ENCODE data around the gene PFKP. TPM values are rescaled to one million over a fixed set of nuclear protein-coding genes. Genes with fewer than 3 reads are reported as not detected.
A peak's percentile ranks its signal among the peaks of the same experiment; 100 is the strongest.

The PFKP gene
- total RNA-seq, 2 donors from 2014 or later, result 58.0 to 82.3 TPM

DNA sequence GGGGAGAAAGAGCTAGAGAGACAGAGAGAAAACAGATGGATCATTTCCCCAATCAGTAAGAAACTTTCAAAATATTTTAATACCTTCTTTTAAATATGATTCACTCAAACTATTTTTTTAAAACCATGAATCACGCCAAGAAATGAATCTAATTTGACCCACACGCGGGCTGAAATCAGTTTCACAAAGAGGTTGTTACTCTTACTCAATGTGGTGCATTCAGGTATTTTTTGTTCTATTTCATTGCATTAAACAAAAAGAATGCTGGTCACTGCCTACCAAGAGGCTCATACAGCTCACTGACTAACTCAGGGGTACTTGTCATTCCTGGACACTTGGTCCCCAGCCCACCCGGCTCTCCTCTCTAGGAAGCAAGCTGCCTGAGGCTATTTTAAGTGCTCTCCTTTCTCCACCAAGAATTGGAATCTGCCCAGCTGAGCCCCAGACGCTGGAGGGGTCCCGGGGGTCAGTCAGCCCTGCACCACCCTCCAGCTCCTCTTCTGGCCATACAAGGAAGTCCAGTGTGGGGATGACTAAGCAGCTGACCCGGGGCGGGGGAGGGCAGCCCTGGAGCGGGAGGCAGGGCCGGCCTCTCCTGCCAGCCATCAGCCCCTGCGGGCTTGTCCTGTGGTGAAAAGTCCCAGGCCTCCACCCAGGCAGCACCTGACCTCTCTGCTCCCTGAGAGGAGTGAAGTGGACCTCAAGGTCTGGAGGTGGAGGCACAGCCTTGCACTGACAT is 21.7 kb upstream of the PFKP start:
- WGBS, 2 experiments (ENCODE audit: insufficient coverage in 1 of 2, insufficient read length in 1 of 2), result 21 to 51% methylated on average over 5 to 11 of the region's 11 CpGs
- H3K9me3 ChIP-seq (ENCODE audit: control insufficient read depth, low read length), result no peaks in the 10 kb centered on the region
- no peak overlapping the region for H3K27ac Mint-ChIP-seq
- no peak overlapping the region for H3K9ac ChIP-seq (ENCODE audit: extremely low read depth, low read length, poor library complexity, severe bottlenecking)
- no peak overlapping the region for H3K4me3 ChIP-seq (ENCODE audit: low read length)
- H3K9me3 Mint-ChIP-seq, result peaks cover 7% of the 10 kb centered on the region
- TF ChIP-seq, protein P1, sequence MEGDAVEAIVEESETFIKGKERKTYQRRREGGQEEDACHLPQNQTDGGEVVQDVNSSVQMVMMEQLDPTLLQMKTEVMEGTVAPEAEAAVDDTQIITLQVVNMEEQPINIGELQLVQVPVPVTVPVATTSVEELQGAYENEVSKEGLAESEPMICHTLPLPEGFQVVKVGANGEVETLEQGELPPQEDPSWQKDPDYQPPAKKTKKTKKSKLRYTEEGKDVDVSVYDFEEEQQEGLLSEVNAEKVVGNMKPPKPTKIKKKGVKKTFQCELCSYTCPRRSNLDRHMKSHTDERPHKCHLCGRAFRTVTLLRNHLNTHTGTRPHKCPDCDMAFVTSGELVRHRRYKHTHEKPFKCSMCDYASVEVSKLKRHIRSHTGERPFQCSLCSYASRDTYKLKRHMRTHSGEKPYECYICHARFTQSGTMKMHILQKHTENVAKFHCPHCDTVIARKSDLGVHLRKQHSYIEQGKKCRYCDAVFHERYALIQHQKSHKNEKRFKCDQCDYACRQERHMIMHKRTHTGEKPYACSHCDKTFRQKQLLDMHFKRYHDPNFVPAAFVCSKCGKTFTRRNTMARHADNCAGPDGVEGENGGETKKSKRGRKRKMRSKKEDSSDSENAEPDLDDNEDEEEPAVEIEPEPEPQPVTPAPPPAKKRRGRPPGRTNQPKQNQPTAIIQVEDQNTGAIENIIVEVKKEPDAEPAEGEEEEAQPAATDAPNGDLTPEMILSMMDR (conservative IDR thresholded peaks at IDR 0.05), result peak; percentile 61
- peak; percentile 87 for DNase-seq
- peak overlapping the region; percentile 64 for H3K27ac ChIP-seq (ENCODE audit: low read depth, low read length)
- H3K36me3 Mint-ChIP-seq (ENCODE audit: low read depth), result no peaks in the 10 kb centered on the region
- H3K27me3 ChIP-seq (ENCODE audit: control insufficient read depth, insufficient read depth, low read length, poor library complexity, severe bottlenecking), result no peaks in the 10 kb centered on the region
- no peaks in the 10 kb centered on the region for H3K36me3 ChIP-seq (ENCODE audit: control insufficient read depth, insufficient read depth, low read length)
- no peaks in the 10 kb centered on the region for H3K27me3 Mint-ChIP-seq (ENCODE audit: insufficient read depth)
- peaks cover 7% of the 10 kb centered on the region for H3K4me1 Mint-ChIP-seq
- H3K4me1 ChIP-seq (ENCODE audit: control insufficient read depth, insufficient read depth, low read length), result no peaks in the 10 kb centered on the region
- H3K4me3 Mint-ChIP-seq, result no peak overlapping the region

DNA sequence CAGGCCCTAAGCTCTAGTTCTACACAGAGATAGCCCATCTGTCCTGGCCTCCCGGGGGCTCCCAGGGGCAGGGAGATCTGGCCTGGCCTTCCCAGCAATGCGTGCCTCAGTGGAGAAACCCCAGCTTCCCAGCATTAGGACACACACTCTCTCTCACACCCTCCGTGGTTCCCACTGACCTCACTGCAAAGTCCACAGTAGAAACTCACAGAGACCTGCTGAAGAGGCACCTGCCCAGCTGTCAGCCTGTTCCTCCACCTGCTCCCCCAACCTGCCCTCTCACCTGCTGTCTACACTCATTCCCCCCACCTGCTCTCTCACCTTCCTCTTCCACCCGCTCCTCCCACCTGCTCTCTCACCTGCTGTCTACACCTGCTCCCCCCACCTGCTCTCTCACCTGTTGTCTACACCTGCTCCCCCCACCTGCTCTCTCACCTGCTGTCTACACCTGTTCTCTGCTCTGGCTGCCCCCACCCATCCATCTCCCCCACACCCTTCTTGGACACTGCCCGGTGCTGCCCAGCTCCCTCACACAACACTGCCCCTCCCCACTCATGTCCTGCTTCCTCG is 21.1 kb upstream of the PFKP start:
- H3K27ac ChIP-seq (ENCODE audit: low read depth, low read length), result peak overlapping the region; percentile 64
- H3K36me3 ChIP-seq (ENCODE audit: control insufficient read depth, insufficient read depth, low read length), result no peaks in the 10 kb centered on the region
- no peaks in the 10 kb centered on the region for H3K4me1 ChIP-seq (ENCODE audit: control insufficient read depth, insufficient read depth, low read length)
- Mint-ChIP-seq H3K36me3 (ENCODE audit: low read depth) (no peaks in the 10 kb centered on the region), H3K27ac (no peak overlapping the region), H3K9me3 (peaks cover 5% of the 10 kb centered on the region), H3K4me1 (peaks cover 7% of the 10 kb centered on the region), H3K4me3 (no peak overlapping the region), H3K27me3 (ENCODE audit: insufficient read depth) (no peaks in the 10 kb centered on the region)
- no peak overlapping the region for H3K9ac ChIP-seq (ENCODE audit: extremely low read depth, low read length, poor library complexity, severe bottlenecking)
- H3K4me3 ChIP-seq (ENCODE audit: low read length), result no peak overlapping the region
- DNase-seq, result no peak
- TF ChIP-seq, protein P1 (conservative IDR thresholded peaks at IDR 0.05), result no peak
- no peaks in the 10 kb centered on the region for H3K9me3 ChIP-seq (ENCODE audit: control insufficient read depth, low read length)
- 75 to 85% methylated on average over 2 to 6 of the region's 6 CpGs for WGBS, 2 experiments (ENCODE audit: insufficient coverage in 1 of 2, insufficient read length in 1 of 2)
- no peaks in the 10 kb centered on the region for H3K27me3 ChIP-seq (ENCODE audit: control insufficient read depth, insufficient read depth, low read length, poor library complexity, severe bottlenecking)

DNA sequence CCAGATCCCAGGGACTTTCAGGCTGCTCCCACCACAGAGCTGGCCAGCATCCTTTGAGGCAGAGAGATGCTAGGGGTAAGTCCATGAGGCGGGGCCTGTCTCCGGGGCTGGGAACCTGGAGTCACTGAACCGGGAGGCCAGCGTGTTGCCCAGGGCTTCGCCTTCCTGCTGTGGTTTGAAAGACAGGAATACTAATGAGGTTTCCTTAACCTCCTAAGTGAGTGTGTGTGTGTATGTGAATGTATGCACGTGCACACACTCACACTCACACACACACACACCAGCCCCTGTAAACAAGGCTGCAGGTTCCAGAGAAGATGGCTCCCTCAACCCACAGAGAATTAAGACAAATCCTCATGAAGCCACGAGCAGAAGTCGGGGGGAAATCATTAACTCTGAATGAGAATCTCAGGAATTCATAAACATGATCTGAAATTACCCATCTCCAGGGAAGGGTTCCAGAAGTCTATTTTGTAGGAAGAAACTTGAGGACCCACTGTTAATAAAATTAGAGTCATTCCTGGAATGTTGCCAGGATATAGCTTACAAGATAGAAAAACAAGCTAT is 20.3 kb upstream of the PFKP start:
- H3K9ac ChIP-seq (ENCODE audit: extremely low read depth, low read length, poor library complexity, severe bottlenecking), result no peak overlapping the region
- Mint-ChIP-seq H3K4me1 (peaks cover 4% of the 10 kb centered on the region), H3K9me3 (no peaks in the 10 kb centered on the region), H3K27me3 (ENCODE audit: insufficient read depth) (no peaks in the 10 kb centered on the region), H3K27ac (no peak overlapping the region), H3K4me3 (no peak overlapping the region), H3K36me3 (ENCODE audit: low read depth) (no peaks in the 10 kb centered on the region)
- no peak for DNase-seq
- TF ChIP-seq, protein P1 (conservative IDR thresholded peaks at IDR 0.05), result no peak
- H3K9me3 ChIP-seq (ENCODE audit: control insufficient read depth, low read length), result no peaks in the 10 kb centered on the region
- H3K4me3 ChIP-seq (ENCODE audit: low read length), result no peak overlapping the region
- WGBS, 2 experiments (ENCODE audit: insufficient coverage in 1 of 2, insufficient read length in 1 of 2), result 72 to 80% methylated on average over 1 to 8 of the region's 8 CpGs
- no peaks in the 10 kb centered on the region for H3K27me3 ChIP-seq (ENCODE audit: control insufficient read depth, insufficient read depth, low read length, poor library complexity, severe bottlenecking)
- no peak overlapping the region for H3K27ac ChIP-seq (ENCODE audit: low read depth, low read length)
- no peaks in the 10 kb centered on the region for H3K36me3 ChIP-seq (ENCODE audit: control insufficient read depth, insufficient read depth, low read length)
- no peaks in the 10 kb centered on the region for H3K4me1 ChIP-seq (ENCODE audit: control insufficient read depth, insufficient read depth, low read length)
